Gastroesophageal sphincter (tissue), 4 donors: ENCODE results near the gene SNX9. TPM values are rescaled to one million over a fixed set of nuclear protein-coding genes. Genes with fewer than 3 reads are reported as not detected.
A peak's percentile ranks its signal among the peaks of the same experiment; 100 is the strongest.

Experiments
- ATAC-seq: fragments of 150-250 bp; one replicate; pipeline ENCODE4 v1.9.1; 2016; ENCODE audit warnings: mild to moderate bottlenecking, moderate library complexity
- H3K27ac ChIP-seq, 4 donors: fragments of 200-600 bp; sonication (generic) in 3 of 4; 1 replicate in 3 of 4; 2 replicates in 1 of 4; pipeline ENCODE4 v1.5.1; 2016 to 2019
- H3K27me3 ChIP-seq: fragments of 200-600 bp; sonication (generic); one replicate; pipeline ENCODE4 v1.5.1; 2019
- H3K36me3 ChIP-seq, 2 donors: fragments of 200-600 bp; sonication (generic); one replicate each; pipeline ENCODE4 v1.5.1; 2019; ENCODE audit warnings: control low read depth in 1 of 2
- H3K4me1 ChIP-seq, 3 donors: fragments of 200-600 bp; sonication (generic); 1 replicate in 2 of 3; 2 replicates in 1 of 3; pipeline ENCODE4 v1.5.1; 2016 to 2019; ENCODE audit warnings: control low read depth in 2 of 3
- H3K4me3 ChIP-seq, 2 donors: fragments of 200-600 bp; sonication (generic); one replicate each; pipeline ENCODE4 v1.5.1; 2019; ENCODE audit warnings: mild to moderate bottlenecking in 1 of 2, moderate library complexity in 1 of 2
- H3K9me3 ChIP-seq, 3 donors: fragments of 200-600 bp; sonication (generic); one replicate each; pipeline ENCODE4 v1.5.1; 2017 to 2019; ENCODE audit warnings: control low read depth in 2 of 3
- CTCF ChIP-seq, 4 experiments: fragments of 200-600 bp in 2 of 4; fragments of 450-650 bp in 2 of 4; sonication (generic) in 1 of 4; IDR thresholded peaks; one replicate each; pipeline ENCODE4 v1.5.1; 2017 to 2019; ENCODE audit warnings: antibody characterized with exemption in 4 of 4, mild to moderate bottlenecking in 2 of 4, moderate library complexity in 2 of 4
- EP300 ChIP-seq: sonication (generic); formaldehyde crosslinking; IDR thresholded peaks from one replicate; pipeline ENCODE4 v1.6.1; 2017; ENCODE audit warnings: antibody characterized with exemption, mild to moderate bottlenecking
- POLR2A ChIP-seq, 2 donors: fragments of 450-650 bp; IDR thresholded peaks; one replicate each; pipeline ENCODE4 v1.6.1; 2017; ENCODE audit warnings: antibody characterized with exemption in 2 of 2, mild to moderate bottlenecking in 2 of 2, moderate library complexity in 1 of 2
- POLR2AphosphoS5 ChIP-seq: sonication (generic); formaldehyde crosslinking; IDR thresholded peaks from one replicate; pipeline ENCODE4 v1.6.1; 2017; ENCODE audit warnings: antibody characterized with exemption
- WGBS, 2 donors: methylation state at CpG; one replicate each; pipeline ENCODE4 v1.1.5; 2018; ENCODE audit warnings: low coverage in 1 of 2; 5-methylcytosine and 5-hydroxymethylcytosine counted together
- total RNA-seq, 4 donors: library from RNA; depleted of rRNA; stranded (reverse); fragments of >200 nt; gene quantifications; one replicate each; pipeline ENCODE4 v1.1.0, GENCODE V29; 2016

Gene SNX9
- total RNA-seq, 4 donors from 2014 or later, result 68.3 to 101 (median 85.0) TPM

GRCh38 chr6:157822245-157823000 lies 623 bp upstream of the SNX9 start:
- WGBS, 2 donors, result 20 to 42% methylated on average over 3 to 12 of the region's 53 CpGs
- TF ChIP-seq CTCF (IDR thresholded peaks at IDR 0.05) (no peak), POLR2A (IDR thresholded peaks at IDR 0.05) (no peak), POLR2AphosphoS5 (no peak), EP300 (no peak)

GRCh38 chr6:157823528-157824370 lies 703 bp downstream of the SNX9 start:
- Histone ChIP-seq H3K27me3 (no peaks in the 10 kb centered on the region), H3K4me3 (peak overlapping the region; percentile 65 to 85), H3K36me3 (no peaks in the 10 kb centered on the region), H3K9me3 (no peaks in the 10 kb centered on the region), H3K4me1 (peaks cover 0 to 42% (median 11%) of the 10 kb centered on the region in 3 donors), H3K27ac (peak overlapping the region; percentile 86 to 99 (median 96))
- WGBS, 2 donors, result 0% methylated on average over 4 to 32 of the region's 74 CpGs
- peak in 3 of 4 experiments; percentile 20 to 40 (median 22) for TF ChIP-seq CTCF (IDR thresholded peaks at IDR 0.05)
- peak; percentile 61 for TF ChIP-seq POLR2AphosphoS5
- TF ChIP-seq POLR2A (IDR thresholded peaks at IDR 0.05), result no peak
- peak; percentile 49 for ATAC-seq

More at GRCh38 chr6:157822245-157823000, 623 bp upstream of the SNX9 start:
- Histone ChIP-seq H3K27me3 (no peaks in the 10 kb centered on the region), H3K36me3 (no peaks in the 10 kb centered on the region), H3K27ac (peak overlapping the region; percentile 70 to 99 (median 96)), H3K4me3 (peak overlapping the region; percentile 46 to 85), H3K9me3 (no peaks in the 10 kb centered on the region), H3K4me1 (peaks cover 0 to 30% (median 11%) of the 10 kb centered on the region in 3 donors)
- peak; percentile 42 for ATAC-seq

GRCh38 chr6:157825243-157825904 lies 2.3 kb downstream of the SNX9 start:
- H3K4me3 ChIP-seq, result no peak overlapping the region
- no peak for ATAC-seq
- H3K36me3 ChIP-seq, result no peaks in the 10 kb centered on the region

More at GRCh38 chr6:157825243-157825904, 2.3 kb downstream of the SNX9 start:
- Histone ChIP-seq H3K4me1 (peaks cover 0 to 53% (median 13%) of the 10 kb centered on the region in 3 donors), H3K9me3 (no peaks in the 10 kb centered on the region), H3K27ac (peak overlapping the region in 1 of 4 donors; percentile 96), H3K27me3 (no peaks in the 10 kb centered on the region)
- 47 to 64% methylated on average over 6 to 10 of the region's 10 CpGs for WGBS, 2 donors
- TF ChIP-seq CTCF (IDR thresholded peaks at IDR 0.05) (no peak), POLR2AphosphoS5 (no peak), EP300 (no peak), POLR2A (IDR thresholded peaks at IDR 0.05) (no peak)
